Measurements from ENCODE around the gene MTIF2. TPM values are rescaled to one million over a fixed set of nuclear protein-coding genes. Genes with fewer than 3 reads are reported as not detected.
A peak's percentile ranks its signal among the peaks of the same experiment; 100 is the strongest.

The MTIF2 gene
- total RNA-seq, 1 experiment from 2014 or later, result 43.9 TPM

GRCh38 chr2:55282110-55282917 is 13.3 kb upstream of the MTIF2 start (continued):
- TF ChIP-seq, protein P1, sequence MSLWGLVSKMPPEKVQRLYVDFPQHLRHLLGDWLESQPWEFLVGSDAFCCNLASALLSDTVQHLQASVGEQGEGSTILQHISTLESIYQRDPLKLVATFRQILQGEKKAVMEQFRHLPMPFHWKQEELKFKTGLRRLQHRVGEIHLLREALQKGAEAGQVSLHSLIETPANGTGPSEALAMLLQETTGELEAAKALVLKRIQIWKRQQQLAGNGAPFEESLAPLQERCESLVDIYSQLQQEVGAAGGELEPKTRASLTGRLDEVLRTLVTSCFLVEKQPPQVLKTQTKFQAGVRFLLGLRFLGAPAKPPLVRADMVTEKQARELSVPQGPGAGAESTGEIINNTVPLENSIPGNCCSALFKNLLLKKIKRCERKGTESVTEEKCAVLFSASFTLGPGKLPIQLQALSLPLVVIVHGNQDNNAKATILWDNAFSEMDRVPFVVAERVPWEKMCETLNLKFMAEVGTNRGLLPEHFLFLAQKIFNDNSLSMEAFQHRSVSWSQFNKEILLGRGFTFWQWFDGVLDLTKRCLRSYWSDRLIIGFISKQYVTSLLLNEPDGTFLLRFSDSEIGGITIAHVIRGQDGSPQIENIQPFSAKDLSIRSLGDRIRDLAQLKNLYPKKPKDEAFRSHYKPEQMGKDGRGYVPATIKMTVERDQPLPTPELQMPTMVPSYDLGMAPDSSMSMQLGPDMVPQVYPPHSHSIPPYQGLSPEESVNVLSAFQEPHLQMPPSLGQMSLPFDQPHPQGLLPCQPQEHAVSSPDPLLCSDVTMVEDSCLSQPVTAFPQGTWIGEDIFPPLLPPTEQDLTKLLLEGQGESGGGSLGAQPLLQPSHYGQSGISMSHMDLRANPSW (CRISPR knock-in tag; conservative IDR thresholded peaks at IDR 0.05; ENCODE audit: low read depth), result no peak
- TF ChIP-seq ATF3 (CRISPR knock-in tag; conservative IDR thresholded peaks at IDR 0.05) (no peak), SMAD3 (CRISPR knock-in tag; IDR thresholded peaks at IDR 0.05; ENCODE audit: borderline replicate concordance) (no peak), TP53 (CRISPR knock-in tag; IDR thresholded peaks at IDR 0.05) (0 out of 2 replicates have a peak, but pooled peaks have one; percentile 52), ARID4B (CRISPR knock-in tag; IDR thresholded peaks at IDR 0.05; ENCODE audit: borderline replicate concordance) (peak; percentile 88; the same call in 1 of the 2 replicates), FOXP1 (CRISPR knock-in tag; IDR thresholded peaks at IDR 0.05; ENCODE audit: borderline replicate concordance) (peak; percentile 96; the same call in 1 of the 2 replicates), SP1 (CRISPR knock-in tag; conservative IDR thresholded peaks at IDR 0.05) (peak; percentile 64), KAT7 (CRISPR knock-in tag; IDR thresholded peaks at IDR 0.05; ENCODE audit: borderline replicate concordance) (no peak), RORB (CRISPR knock-in tag; IDR thresholded peaks at IDR 0.05) (no peak), FOXK1 (CRISPR knock-in tag; IDR thresholded peaks at IDR 0.05) (peak; percentile 80), JUN (CRISPR knock-in tag; IDR thresholded peaks at IDR 0.05) (0 out of 2 replicates have a peak, but pooled peaks have one; percentile 32), CBFB (CRISPR knock-in tag; IDR thresholded peaks at IDR 0.05; ENCODE audit: low read depth) (no peak; the same call in 1 of the 2 replicates), ZSCAN18 (CRISPR knock-in tag; IDR thresholded peaks at IDR 0.05) (no peak), ZNF121 (CRISPR knock-in tag; IDR thresholded peaks at IDR 0.05) (peak; percentile 89), FOXP4 (CRISPR knock-in tag; IDR thresholded peaks at IDR 0.05) (peak; percentile 78), TEAD1 (CRISPR knock-in tag; IDR thresholded peaks at IDR 0.05) (peak; percentile 48; the same call in 1 of the 2 replicates), NR1H2 (CRISPR knock-in tag; IDR thresholded peaks at IDR 0.05) (no peak), GABPB1 (CRISPR knock-in tag; IDR thresholded peaks at IDR 0.05) (peak; percentile 77), JAZF1 (CRISPR knock-in tag; IDR thresholded peaks at IDR 0.05) (no peak)
- TF ChIP-seq, protein P2, sequence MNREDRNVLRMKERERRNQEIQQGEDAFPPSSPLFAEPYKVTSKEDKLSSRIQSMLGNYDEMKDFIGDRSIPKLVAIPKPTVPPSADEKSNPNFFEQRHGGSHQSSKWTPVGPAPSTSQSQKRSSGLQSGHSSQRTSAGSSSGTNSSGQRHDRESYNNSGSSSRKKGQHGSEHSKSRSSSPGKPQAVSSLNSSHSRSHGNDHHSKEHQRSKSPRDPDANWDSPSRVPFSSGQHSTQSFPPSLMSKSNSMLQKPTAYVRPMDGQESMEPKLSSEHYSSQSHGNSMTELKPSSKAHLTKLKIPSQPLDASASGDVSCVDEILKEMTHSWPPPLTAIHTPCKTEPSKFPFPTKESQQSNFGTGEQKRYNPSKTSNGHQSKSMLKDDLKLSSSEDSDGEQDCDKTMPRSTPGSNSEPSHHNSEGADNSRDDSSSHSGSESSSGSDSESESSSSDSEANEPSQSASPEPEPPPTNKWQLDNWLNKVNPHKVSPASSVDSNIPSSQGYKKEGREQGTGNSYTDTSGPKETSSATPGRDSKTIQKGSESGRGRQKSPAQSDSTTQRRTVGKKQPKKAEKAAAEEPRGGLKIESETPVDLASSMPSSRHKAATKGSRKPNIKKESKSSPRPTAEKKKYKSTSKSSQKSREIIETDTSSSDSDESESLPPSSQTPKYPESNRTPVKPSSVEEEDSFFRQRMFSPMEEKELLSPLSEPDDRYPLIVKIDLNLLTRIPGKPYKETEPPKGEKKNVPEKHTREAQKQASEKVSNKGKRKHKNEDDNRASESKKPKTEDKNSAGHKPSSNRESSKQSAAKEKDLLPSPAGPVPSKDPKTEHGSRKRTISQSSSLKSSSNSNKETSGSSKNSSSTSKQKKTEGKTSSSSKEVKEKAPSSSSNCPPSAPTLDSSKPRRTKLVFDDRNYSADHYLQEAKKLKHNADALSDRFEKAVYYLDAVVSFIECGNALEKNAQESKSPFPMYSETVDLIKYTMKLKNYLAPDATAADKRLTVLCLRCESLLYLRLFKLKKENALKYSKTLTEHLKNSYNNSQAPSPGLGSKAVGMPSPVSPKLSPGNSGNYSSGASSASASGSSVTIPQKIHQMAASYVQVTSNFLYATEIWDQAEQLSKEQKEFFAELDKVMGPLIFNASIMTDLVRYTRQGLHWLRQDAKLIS (CRISPR knock-in tag; IDR thresholded peaks at IDR 0.05; ENCODE audit: borderline replicate concordance), result no peak
- TF ChIP-seq, protein P3, sequence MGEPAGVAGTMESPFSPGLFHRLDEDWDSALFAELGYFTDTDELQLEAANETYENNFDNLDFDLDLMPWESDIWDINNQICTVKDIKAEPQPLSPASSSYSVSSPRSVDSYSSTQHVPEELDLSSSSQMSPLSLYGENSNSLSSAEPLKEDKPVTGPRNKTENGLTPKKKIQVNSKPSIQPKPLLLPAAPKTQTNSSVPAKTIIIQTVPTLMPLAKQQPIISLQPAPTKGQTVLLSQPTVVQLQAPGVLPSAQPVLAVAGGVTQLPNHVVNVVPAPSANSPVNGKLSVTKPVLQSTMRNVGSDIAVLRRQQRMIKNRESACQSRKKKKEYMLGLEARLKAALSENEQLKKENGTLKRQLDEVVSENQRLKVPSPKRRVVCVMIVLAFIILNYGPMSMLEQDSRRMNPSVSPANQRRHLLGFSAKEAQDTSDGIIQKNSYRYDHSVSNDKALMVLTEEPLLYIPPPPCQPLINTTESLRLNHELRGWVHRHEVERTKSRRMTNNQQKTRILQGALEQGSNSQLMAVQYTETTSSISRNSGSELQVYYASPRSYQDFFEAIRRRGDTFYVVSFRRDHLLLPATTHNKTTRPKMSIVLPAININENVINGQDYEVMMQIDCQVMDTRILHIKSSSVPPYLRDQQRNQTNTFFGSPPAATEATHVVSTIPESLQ (CRISPR knock-in tag; IDR thresholded peaks at IDR 0.05), result no peak

Measured in WTC11 (cell line).